AG10803 (cell line): Measurements from ENCODE around the gene DNLZ.

Source experiments
- DNase-seq: peaks from one replicate; pipeline ENCODE4 v3.0.0; 2010; ENCODE audit warnings: low read depth
- H3K4me3 ChIP-seq: 2 replicates; pipeline ENCODE4 v1.5.1; 2011; ENCODE audit warnings: mild to moderate bottlenecking, low read length, control low read depth
- TF ChIP-seq, protein P1 (sequence below): conservative IDR thresholded peaks from 2 replicates; pipeline ENCODE4 v1.5.1; 2011; ENCODE audit warnings: mild to moderate bottlenecking, low read length, control low read depth, inconsistent platforms

Gene DNLZ

DNA sequence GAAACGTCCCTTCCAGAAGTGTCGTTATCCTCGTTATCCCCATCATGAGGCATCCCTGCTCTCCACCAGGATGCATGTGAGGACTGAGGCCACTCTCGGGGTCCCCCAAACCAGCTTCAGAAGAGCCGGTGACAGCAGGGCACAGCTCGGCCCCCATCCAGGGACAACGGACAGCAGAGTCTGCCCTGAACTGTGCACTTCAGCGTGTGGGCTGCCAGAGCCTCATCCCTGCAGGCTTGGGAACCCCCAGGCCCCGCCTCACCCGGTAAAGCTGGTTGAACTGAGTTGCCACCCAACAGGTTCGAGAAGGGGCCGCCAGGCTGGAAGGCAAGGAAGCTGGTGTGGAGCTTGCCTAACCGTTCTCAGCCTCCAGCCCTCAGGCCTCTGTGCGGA is 10.6 kb upstream of the DNLZ start:
- TF ChIP-seq, protein P1, sequence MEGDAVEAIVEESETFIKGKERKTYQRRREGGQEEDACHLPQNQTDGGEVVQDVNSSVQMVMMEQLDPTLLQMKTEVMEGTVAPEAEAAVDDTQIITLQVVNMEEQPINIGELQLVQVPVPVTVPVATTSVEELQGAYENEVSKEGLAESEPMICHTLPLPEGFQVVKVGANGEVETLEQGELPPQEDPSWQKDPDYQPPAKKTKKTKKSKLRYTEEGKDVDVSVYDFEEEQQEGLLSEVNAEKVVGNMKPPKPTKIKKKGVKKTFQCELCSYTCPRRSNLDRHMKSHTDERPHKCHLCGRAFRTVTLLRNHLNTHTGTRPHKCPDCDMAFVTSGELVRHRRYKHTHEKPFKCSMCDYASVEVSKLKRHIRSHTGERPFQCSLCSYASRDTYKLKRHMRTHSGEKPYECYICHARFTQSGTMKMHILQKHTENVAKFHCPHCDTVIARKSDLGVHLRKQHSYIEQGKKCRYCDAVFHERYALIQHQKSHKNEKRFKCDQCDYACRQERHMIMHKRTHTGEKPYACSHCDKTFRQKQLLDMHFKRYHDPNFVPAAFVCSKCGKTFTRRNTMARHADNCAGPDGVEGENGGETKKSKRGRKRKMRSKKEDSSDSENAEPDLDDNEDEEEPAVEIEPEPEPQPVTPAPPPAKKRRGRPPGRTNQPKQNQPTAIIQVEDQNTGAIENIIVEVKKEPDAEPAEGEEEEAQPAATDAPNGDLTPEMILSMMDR: no peak
- H3K4me3 ChIP-seq: no peak overlapping the region
- no peak for DNase-seq

DNA sequence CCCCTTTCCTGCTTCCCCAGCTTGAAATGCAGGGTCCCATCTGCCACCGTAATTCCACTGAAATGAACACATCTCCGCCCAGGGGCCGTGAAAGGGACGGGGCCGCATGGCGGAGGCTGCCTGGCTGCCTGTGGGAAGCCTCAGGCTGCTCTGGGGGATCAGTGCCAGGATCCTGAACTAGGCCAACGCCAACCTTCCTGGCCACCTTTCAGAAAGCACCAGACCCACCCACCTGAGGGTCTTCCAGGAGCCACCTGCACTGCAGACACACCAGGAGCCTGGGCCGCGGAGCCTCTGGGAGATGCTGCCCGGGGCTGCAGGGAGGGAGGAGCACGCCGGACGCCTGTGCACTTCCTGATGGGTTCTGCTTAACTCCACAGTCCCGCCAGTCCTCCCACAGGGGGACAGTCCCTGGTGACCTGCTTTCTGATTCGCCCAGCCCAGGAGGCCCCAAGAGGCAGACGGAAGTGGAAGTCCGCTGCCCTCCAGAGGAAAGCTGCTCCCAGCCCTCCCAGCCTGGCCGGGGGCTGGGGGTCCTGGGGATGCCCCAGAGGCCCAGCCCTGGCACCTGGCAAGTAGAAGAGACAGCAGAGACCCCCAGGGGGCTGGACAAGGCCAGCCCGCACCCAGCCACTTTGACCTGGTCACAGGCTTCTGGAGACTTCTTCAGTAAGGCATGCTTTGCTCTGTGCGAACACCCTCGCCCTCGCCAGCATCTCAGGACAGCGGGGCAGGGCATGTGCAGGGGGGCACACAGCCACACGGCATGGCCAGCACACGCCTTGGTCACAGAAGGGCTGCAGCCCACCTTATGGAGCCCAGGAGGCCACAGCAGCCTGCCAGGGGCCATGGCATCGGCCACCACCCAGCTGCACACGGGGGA is 10.0 kb upstream of the DNLZ start, which contains the start of gene CARD9:
Gene CARD9, minus strand, starts transcription at position 370 of the 883 bp plus-strand sequence. CDS start 1,591 bp downstream, outside the sequence.
- TF ChIP-seq, protein P1: no peak
- peak within 1 kb of the TSS; percentile 31 for H3K4me3 ChIP-seq
- DNase-seq: no peak

DNA sequence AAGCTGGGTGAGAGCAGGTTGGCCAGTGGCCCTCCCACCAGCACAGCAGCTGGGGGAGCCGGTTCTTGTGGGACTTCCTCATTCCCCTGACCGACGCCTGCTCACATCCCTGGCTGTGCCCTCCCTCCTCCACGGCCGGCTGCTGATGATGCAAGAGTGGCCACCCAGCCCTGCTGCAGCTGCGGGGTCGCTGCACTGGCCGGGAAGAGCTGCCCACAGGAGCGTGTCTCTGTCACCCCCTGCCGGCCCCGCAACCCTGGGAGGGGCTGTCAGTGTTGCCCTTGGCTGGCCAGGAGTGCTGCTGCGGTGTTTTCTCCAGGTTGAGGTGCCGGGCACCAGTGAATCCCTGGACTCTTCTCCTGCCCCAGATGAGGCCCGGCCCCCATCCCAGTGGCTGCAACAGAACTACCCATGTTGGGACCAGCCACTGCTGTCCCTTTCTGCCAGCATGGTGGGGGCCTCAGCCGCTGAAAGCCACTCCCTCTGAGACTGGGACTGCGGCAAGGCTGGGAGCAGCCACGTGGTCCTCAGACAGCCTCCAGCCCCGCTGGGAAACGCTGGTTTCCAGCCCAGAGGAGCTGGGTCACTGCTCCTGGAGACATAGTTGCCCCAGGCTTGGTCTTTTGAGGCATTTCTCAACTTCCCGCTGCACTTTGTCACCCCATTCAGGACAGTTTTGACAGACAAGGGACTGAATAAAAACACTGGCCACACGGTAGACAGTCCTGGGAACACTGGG is 9.2 kb upstream of the DNLZ start:
- TF ChIP-seq, protein P1: peak; percentile 26
- peak; percentile 81 for DNase-seq
- peak overlapping the region; percentile 31 for H3K4me3 ChIP-seq

DNA sequence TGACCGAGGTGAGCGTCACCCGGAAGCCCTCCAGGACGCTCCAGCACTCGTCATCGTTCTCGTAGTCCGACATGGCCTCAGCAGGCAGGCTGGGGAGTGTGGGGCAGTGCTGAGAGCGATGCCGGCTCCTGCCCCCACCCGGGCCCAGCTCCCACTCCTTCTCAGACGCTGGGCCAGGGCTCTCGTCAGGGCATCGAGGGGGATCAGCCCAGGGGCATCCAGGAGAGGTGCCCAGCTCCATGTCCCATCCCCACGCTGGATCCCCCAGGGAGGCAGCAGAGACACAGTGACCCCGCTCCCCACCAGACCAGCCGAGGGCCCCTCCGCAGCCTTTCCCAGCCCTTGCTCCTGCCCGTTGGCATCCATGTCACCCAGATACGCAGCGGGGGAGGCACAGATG is 8.5 kb upstream of the DNLZ start:
- TF ChIP-seq, protein P1: no peak
- no peak for DNase-seq
- no peak overlapping the region for H3K4me3 ChIP-seq

DNA sequence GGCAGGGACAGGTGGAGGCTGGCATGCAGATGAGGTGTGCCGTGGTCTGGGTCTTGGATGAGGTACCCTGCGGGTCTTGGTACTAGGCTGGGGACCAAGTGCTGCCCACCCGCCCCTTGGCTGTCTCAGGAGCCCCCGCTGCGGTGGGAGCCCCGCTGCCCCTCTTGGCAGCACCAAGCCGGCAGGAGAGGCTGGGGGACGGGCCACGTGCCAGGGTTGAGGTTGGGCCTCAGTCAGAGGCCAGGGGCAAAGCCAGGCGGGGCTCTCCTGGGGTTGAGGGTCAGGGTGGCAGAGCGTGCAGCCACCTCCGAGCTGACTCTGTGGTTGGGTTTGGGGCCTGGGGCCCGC is 8.0 kb upstream of the DNLZ start:
- TF ChIP-seq, protein P1: no peak
- no peak overlapping the region for H3K4me3 ChIP-seq
- no peak for DNase-seq

DNA sequence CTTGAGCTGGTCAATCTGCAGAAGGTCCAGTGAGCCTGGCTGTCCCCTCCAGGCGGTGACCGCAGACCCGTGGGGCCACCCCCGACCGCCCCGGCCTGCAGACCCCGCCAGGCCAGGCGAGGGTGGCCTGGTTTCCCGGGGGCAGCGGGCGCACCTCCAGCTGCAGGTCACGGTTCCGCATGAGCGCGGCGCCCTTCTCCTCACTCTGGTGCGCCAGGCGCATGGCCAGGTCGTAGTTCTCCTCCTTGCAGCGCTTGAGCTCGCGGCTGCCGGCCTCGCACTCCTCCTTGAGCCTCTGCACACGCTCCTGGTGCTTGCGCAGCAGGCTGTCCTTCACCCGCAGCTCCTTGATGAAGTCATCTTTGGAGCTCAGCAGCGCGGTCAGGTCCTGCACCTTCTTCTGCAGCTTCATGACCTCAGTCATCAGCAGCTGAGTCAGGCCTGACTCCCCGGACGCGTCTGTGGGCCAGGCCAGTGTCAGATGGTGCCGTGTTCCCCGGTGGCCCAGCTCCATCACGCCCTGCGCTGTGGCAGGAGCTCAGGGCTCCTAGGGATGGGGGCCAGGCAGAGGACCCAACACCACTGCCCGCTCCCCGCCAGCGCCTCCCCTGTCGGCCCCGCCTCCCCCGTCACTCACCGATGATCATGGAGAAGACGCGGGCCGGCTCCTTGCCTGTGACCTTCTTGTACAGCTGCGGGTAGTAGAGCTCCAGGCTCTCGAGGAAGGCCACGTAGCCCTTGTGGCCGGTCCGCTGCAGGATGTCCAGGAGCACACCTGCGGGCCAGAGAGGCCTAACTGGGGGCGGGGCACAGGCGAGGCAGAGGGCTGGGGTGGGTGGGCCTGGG is 7.4 kb upstream of the DNLZ start:
- no peak overlapping the region for H3K4me3 ChIP-seq
- no peak for DNase-seq
- TF ChIP-seq, protein P1: no peak
